ENCODE data around the gene GRK1.

GRK1 gene

GRCh38 chr13:113734099-113734825 is 67.2 kb downstream of the GRK1 start:
- peaks cover 0 to 6% (median 0%) of the 10 kb centered on the region in 5 donors for H3K9me3 ChIP-seq (ENCODE audit: control insufficient read depth in 5 of 5, low read length in 5 of 5)
- no peak overlapping the region for H3K27ac ChIP-seq (ENCODE audit: low read depth, low read length)
- peaks cover 0 to 29% (median 21%) of the 10 kb centered on the region in 5 donors for H3K27me3 ChIP-seq (ENCODE audit: control insufficient read depth in 5 of 5, insufficient read depth in 4 of 5, low read length in 5 of 5)
- H3K9ac ChIP-seq (ENCODE audit: low read length in 5 of 5), result no peak overlapping the region
- H3K4me1 ChIP-seq (ENCODE audit: control insufficient read depth in 5 of 5, insufficient read depth in 5 of 5, low read length in 5 of 5), result peaks cover 0 to 3% (median 0%) of the 10 kb centered on the region in 5 donors
- H3K36me3 ChIP-seq (ENCODE audit: control insufficient read depth in 5 of 5, insufficient read depth in 5 of 5, low read length in 5 of 5), result no peaks in the 10 kb centered on the region
- H3K4me3 ChIP-seq (ENCODE audit: low read depth in 1 of 5, low read length in 5 of 5), result no peak overlapping the region

- peaks cover 5 to 27% (median 22%) of the 10 kb centered on the region in 5 donors for H3K27me3 ChIP-seq (ENCODE audit: control insufficient read depth in 5 of 5, insufficient read depth in 4 of 5, low read length in 5 of 5)
- peaks cover 0 to 3% (median 0%) of the 10 kb centered on the region in 5 donors for H3K4me1 ChIP-seq (ENCODE audit: control insufficient read depth in 5 of 5, insufficient read depth in 5 of 5, low read length in 5 of 5)
- no peak overlapping the region for H3K27ac ChIP-seq (ENCODE audit: low read depth, low read length)
- H3K9me3 ChIP-seq (ENCODE audit: control insufficient read depth in 5 of 5, low read length in 5 of 5), result peaks cover 0 to 6% (median 0%) of the 10 kb centered on the region in 5 donors
- H3K9ac ChIP-seq (ENCODE audit: low read length in 5 of 5), result no peak overlapping the region
- no peak overlapping the region for H3K4me3 ChIP-seq (ENCODE audit: low read depth in 1 of 5, low read length in 5 of 5)
- H3K36me3 ChIP-seq (ENCODE audit: control insufficient read depth in 5 of 5, insufficient read depth in 5 of 5, low read length in 5 of 5), result no peaks in the 10 kb centered on the region
Observed at GRCh38 chr13:113734826-113735125, 67.8 kb downstream of the GRK1 start.

- Histone ChIP-seq H3K9me3 (ENCODE audit: control insufficient read depth in 5 of 5, low read length in 5 of 5) (peaks cover 0 to 6% (median 0%) of the 10 kb centered on the region in 5 donors), H3K27ac (ENCODE audit: low read depth, low read length) (no peak overlapping the region), H3K9ac (ENCODE audit: low read length in 5 of 5) (no peak overlapping the region), H3K36me3 (ENCODE audit: control insufficient read depth in 5 of 5, insufficient read depth in 5 of 5, low read length in 5 of 5) (no peaks in the 10 kb centered on the region), H3K4me3 (ENCODE audit: low read depth in 1 of 5, low read length in 5 of 5) (no peak overlapping the region), H3K4me1 (ENCODE audit: control insufficient read depth in 5 of 5, insufficient read depth in 5 of 5, low read length in 5 of 5) (peaks cover 0 to 3% (median 0%) of the 10 kb centered on the region in 5 donors), H3K27me3 (ENCODE audit: control insufficient read depth in 5 of 5, insufficient read depth in 4 of 5, low read length in 5 of 5) (peaks cover 6 to 31% (median 22%) of the 10 kb centered on the region in 5 donors)
Observed at GRCh38 chr13:113735194-113735593, 68.2 kb downstream of the GRK1 start.

- H3K9ac ChIP-seq (ENCODE audit: low read length in 5 of 5), result no peak overlapping the region
- peaks cover 0 to 6% (median 0%) of the 10 kb centered on the region in 5 donors for H3K9me3 ChIP-seq (ENCODE audit: control insufficient read depth in 5 of 5, low read length in 5 of 5)
- no peak overlapping the region for H3K4me3 ChIP-seq (ENCODE audit: low read depth in 1 of 5, low read length in 5 of 5)
- peaks cover 8 to 30% (median 19%) of the 10 kb centered on the region in 5 donors for H3K27me3 ChIP-seq (ENCODE audit: control insufficient read depth in 5 of 5, insufficient read depth in 4 of 5, low read length in 5 of 5)
- H3K36me3 ChIP-seq (ENCODE audit: control insufficient read depth in 5 of 5, insufficient read depth in 5 of 5, low read length in 5 of 5), result no peaks in the 10 kb centered on the region
- H3K27ac ChIP-seq (ENCODE audit: low read depth, low read length), result no peak overlapping the region
- peaks cover 0 to 3% (median 0%) of the 10 kb centered on the region in 5 donors for H3K4me1 ChIP-seq (ENCODE audit: control insufficient read depth in 5 of 5, insufficient read depth in 5 of 5, low read length in 5 of 5)
Observed at GRCh38 chr13:113735750-113736149, 68.7 kb downstream of the GRK1 start.

GRCh38 chr13:113736258-113736731 is 69.3 kb downstream of the GRK1 start:
- Histone ChIP-seq H3K27me3 (ENCODE audit: control insufficient read depth in 5 of 5, insufficient read depth in 4 of 5, low read length in 5 of 5) (peaks cover 8 to 26% (median 19%) of the 10 kb centered on the region in 5 donors), H3K9ac (ENCODE audit: low read length in 5 of 5) (no peak overlapping the region), H3K36me3 (ENCODE audit: control insufficient read depth in 5 of 5, insufficient read depth in 5 of 5, low read length in 5 of 5) (no peaks in the 10 kb centered on the region), H3K4me1 (ENCODE audit: control insufficient read depth in 5 of 5, insufficient read depth in 5 of 5, low read length in 5 of 5) (peaks cover 0 to 9% (median 0%) of the 10 kb centered on the region in 5 donors), H3K9me3 (ENCODE audit: control insufficient read depth in 5 of 5, low read length in 5 of 5) (peaks cover 0 to 6% (median 0%) of the 10 kb centered on the region in 5 donors), H3K27ac (ENCODE audit: low read depth, low read length) (no peak overlapping the region), H3K4me3 (ENCODE audit: low read depth in 1 of 5, low read length in 5 of 5) (no peak overlapping the region)

- Histone ChIP-seq H3K27me3 (ENCODE audit: control insufficient read depth in 5 of 5, insufficient read depth in 4 of 5, low read length in 5 of 5) (peaks cover 10 to 29% (median 19%) of the 10 kb centered on the region in 5 donors), H3K4me1 (ENCODE audit: control insufficient read depth in 5 of 5, insufficient read depth in 5 of 5, low read length in 5 of 5) (peaks cover 0 to 23% (median 8%) of the 10 kb centered on the region in 5 donors), H3K36me3 (ENCODE audit: control insufficient read depth in 5 of 5, insufficient read depth in 5 of 5, low read length in 5 of 5) (no peaks in the 10 kb centered on the region), H3K27ac (ENCODE audit: low read depth, low read length) (no peak overlapping the region), H3K4me3 (ENCODE audit: low read depth in 1 of 5, low read length in 5 of 5) (no peak overlapping the region), H3K9me3 (ENCODE audit: control insufficient read depth in 5 of 5, low read length in 5 of 5) (peaks cover 0 to 6% (median 0%) of the 10 kb centered on the region in 5 donors), H3K9ac (ENCODE audit: low read length in 5 of 5) (no peak overlapping the region)
Observed at GRCh38 chr13:113737803-113738202, 70.8 kb downstream of the GRK1 start.

GRCh38 chr13:113739527-113740285 is 72.7 kb downstream of the GRK1 start:
- Histone ChIP-seq H3K27me3 (ENCODE audit: control insufficient read depth in 5 of 5, insufficient read depth in 4 of 5, low read length in 5 of 5) (peaks cover 12 to 36% (median 23%) of the 10 kb centered on the region in 5 donors), H3K9ac (ENCODE audit: low read length in 5 of 5) (no peak overlapping the region), H3K4me1 (ENCODE audit: control insufficient read depth in 5 of 5, insufficient read depth in 5 of 5, low read length in 5 of 5) (peaks cover 0 to 23% (median 8%) of the 10 kb centered on the region in 5 donors), H3K4me3 (ENCODE audit: low read depth in 1 of 5, low read length in 5 of 5) (no peak overlapping the region), H3K36me3 (ENCODE audit: control insufficient read depth in 5 of 5, insufficient read depth in 5 of 5, low read length in 5 of 5) (no peaks in the 10 kb centered on the region), H3K9me3 (ENCODE audit: control insufficient read depth in 5 of 5, low read length in 5 of 5) (no peaks in the 10 kb centered on the region), H3K27ac (ENCODE audit: low read depth, low read length) (no peak overlapping the region)

- Histone ChIP-seq H3K27me3 (ENCODE audit: control insufficient read depth in 5 of 5, insufficient read depth in 4 of 5, low read length in 5 of 5) (peaks cover 12 to 34% (median 23%) of the 10 kb centered on the region in 5 donors), H3K36me3 (ENCODE audit: control insufficient read depth in 5 of 5, insufficient read depth in 5 of 5, low read length in 5 of 5) (no peaks in the 10 kb centered on the region), H3K9ac (ENCODE audit: low read length in 5 of 5) (no peak overlapping the region), H3K4me1 (ENCODE audit: control insufficient read depth in 5 of 5, insufficient read depth in 5 of 5, low read length in 5 of 5) (peaks cover 0 to 23% (median 8%) of the 10 kb centered on the region in 5 donors), H3K27ac (ENCODE audit: low read depth, low read length) (no peak overlapping the region), H3K9me3 (ENCODE audit: control insufficient read depth in 5 of 5, low read length in 5 of 5) (no peaks in the 10 kb centered on the region), H3K4me3 (ENCODE audit: low read depth in 1 of 5, low read length in 5 of 5) (no peak overlapping the region)
Observed at GRCh38 chr13:113740286-113740556, 73.2 kb downstream of the GRK1 start.

- Histone ChIP-seq H3K27me3 (ENCODE audit: control insufficient read depth in 5 of 5, insufficient read depth in 4 of 5, low read length in 5 of 5) (peaks cover 12 to 34% (median 23%) of the 10 kb centered on the region in 5 donors), H3K4me1 (ENCODE audit: control insufficient read depth in 5 of 5, insufficient read depth in 5 of 5, low read length in 5 of 5) (peaks cover 0 to 23% (median 8%) of the 10 kb centered on the region in 5 donors), H3K9ac (ENCODE audit: low read length in 5 of 5) (no peak overlapping the region), H3K27ac (ENCODE audit: low read depth, low read length) (no peak overlapping the region), H3K9me3 (ENCODE audit: control insufficient read depth in 5 of 5, low read length in 5 of 5) (no peaks in the 10 kb centered on the region), H3K4me3 (ENCODE audit: low read depth in 1 of 5, low read length in 5 of 5) (no peak overlapping the region), H3K36me3 (ENCODE audit: control insufficient read depth in 5 of 5, insufficient read depth in 5 of 5, low read length in 5 of 5) (no peaks in the 10 kb centered on the region)
Observed at GRCh38 chr13:113740661-113741060, 73.6 kb downstream of the GRK1 start.

- Histone ChIP-seq H3K9me3 (ENCODE audit: control insufficient read depth in 5 of 5, low read length in 5 of 5) (no peaks in the 10 kb centered on the region), H3K9ac (ENCODE audit: low read length in 5 of 5) (no peak overlapping the region), H3K4me3 (ENCODE audit: low read depth in 1 of 5, low read length in 5 of 5) (no peak overlapping the region), H3K36me3 (ENCODE audit: control insufficient read depth in 5 of 5, insufficient read depth in 5 of 5, low read length in 5 of 5) (no peaks in the 10 kb centered on the region), H3K27ac (ENCODE audit: low read depth, low read length) (no peak overlapping the region), H3K4me1 (ENCODE audit: control insufficient read depth in 5 of 5, insufficient read depth in 5 of 5, low read length in 5 of 5) (peaks cover 0 to 23% (median 8%) of the 10 kb centered on the region in 5 donors), H3K27me3 (ENCODE audit: control insufficient read depth in 5 of 5, insufficient read depth in 4 of 5, low read length in 5 of 5) (peaks cover 12 to 34% (median 23%) of the 10 kb centered on the region in 5 donors)
Observed at GRCh38 chr13:113741191-113741668, 74.2 kb downstream of the GRK1 start.
